A673 (cell line): ENCODE measurements around the gene FGF11. TPM values are rescaled to one million over a fixed set of nuclear protein-coding genes. Genes with fewer than 3 reads are reported as not detected.

Source experiments
- BruUV-seq: library from RNA; stranded (reverse); fragments of 400-500 nt; replicated peaks from 2 replicates; lab custom pipeline; 2021; lab: Mats Ljungman, UMichigan
- CTCF ChIA-PET: fragments of 300-600 bp; sonication (Branson Sonifier 250); formaldehyde crosslinking; loops from one replicate; lab custom pipeline; 2022; ENCODE audit warnings: antibody characterized with exemption; lab: Charles Lee
- POLR2A ChIA-PET: fragments of 300-600 bp; sonication (Branson Sonifier 250); formaldehyde crosslinking; loops from one replicate; lab custom pipeline; 2022; ENCODE audit warnings: antibody characterized with exemption; ENCODE audit not compliant: low non-redundant PET; lab: Charles Lee
- DNase-seq: peaks from one replicate; pipeline ENCODE4 v3.0.0-alpha.2; 2015; ENCODE audit warnings: low spot score
- H3K27ac ChIP-seq: fragments of 200-600 bp; sonication (generic); 2 replicates; pipeline ENCODE4 v1.5.1; 2016; ENCODE audit warnings: mixed run types, low read depth, mild to moderate bottlenecking, mixed read lengths, antibody characterized with exemption, low read length; ENCODE audit not compliant: poor library complexity, severe bottlenecking
- H3K27me3 ChIP-seq: fragments of 200-600 bp; sonication (generic); replicated peaks from 2 replicates; pipeline ENCODE4 v1.6.1; 2017; ENCODE audit warnings: mixed run types, low read depth, mild to moderate bottlenecking, mixed read lengths, antibody characterized with exemption, low read length; ENCODE audit not compliant: insufficient read depth, poor library complexity
- H3K36me3 ChIP-seq: fragments of 200-600 bp; sonication (generic); 2 replicates; pipeline ENCODE4 v1.6.1; 2016; ENCODE audit warnings: mixed run types, mild to moderate bottlenecking, mixed read lengths, antibody characterized with exemption, low read length; ENCODE audit not compliant: insufficient read depth, poor library complexity, severe bottlenecking
- H3K4me1 ChIP-seq: fragments of 200-600 bp; sonication (generic); 2 replicates; pipeline ENCODE4 v1.6.1; 2017; ENCODE audit warnings: mixed run types, mild to moderate bottlenecking, mixed read lengths, antibody characterized with exemption, low read length; ENCODE audit not compliant: insufficient read depth, poor library complexity, severe bottlenecking
- H3K4me3 ChIP-seq: fragments of 200-600 bp; sonication (generic); 2 replicates; pipeline ENCODE4 v1.5.1; 2016; ENCODE audit warnings: low read depth, mixed run types, mild to moderate bottlenecking, mixed read lengths, low read length; ENCODE audit not compliant: poor library complexity, severe bottlenecking
- H3K9me3 ChIP-seq: fragments of 200-600 bp; sonication (generic); 2 replicates; pipeline ENCODE4 v1.6.1; 2016; ENCODE audit warnings: mixed run types, low read depth, mild to moderate bottlenecking, mixed read lengths, antibody characterized with exemption, low read length; ENCODE audit not compliant: poor library complexity, severe bottlenecking
- CTCF ChIP-seq: fragments of 300-800, 200-600 bp; sonication (generic); conservative IDR thresholded peaks from 2 replicates; pipeline ENCODE4 v1.5.1; 2017; ENCODE audit warnings: low read depth, mild to moderate bottlenecking, antibody characterized with exemption, low read length, moderate library complexity, mixed read lengths
- EZH2 ChIP-seq: fragments of 200-600 bp; sonication (generic); IDR thresholded peaks from 2 replicates; pipeline ENCODE4 v1.6.1; 2017; ENCODE audit warnings: borderline replicate concordance, low read depth, mild to moderate bottlenecking, mixed read lengths, antibody characterized with exemption, low read length; ENCODE audit not compliant: poor library complexity, severe bottlenecking
- intact Hi-C: fragments of 100-400 bp; cut with micrococcal nuclease; formaldehyde crosslinking; loops from one replicate; pipeline ENCODE4 v1.10.0; 2022; ENCODE audit not compliant: unreplicated experiment
- total RNA-seq: library from RNA; stranded (reverse); gene quantifications from 2 replicates; pipeline ENCODE4 v1.2.3, GENCODE V29; 2021

Gene FGF11
- total RNA-seq, 1 experiment from 2014 or later = 18.2 TPM

- H3K27ac ChIP-seq = no peak overlapping the region
- peaks cover 13% of the 10 kb centered on the region for H3K4me1 ChIP-seq
- no peak for DNase-seq
- no peak overlapping the region for H3K4me3 ChIP-seq
- ChIA-PET POLR2A (interaction anchor here (0.6 kb wide), 1 partner anchor 61 kb away, joined by 4 read pairs; no protein-coding TSS in a partner anchor), CTCF (no interaction called here)
- BruUV-seq = no TSS peak
- H3K27me3 ChIP-seq = no peaks in the 10 kb centered on the region
- TF ChIP-seq CTCF = no peak
- TF ChIP-seq EZH2 = no peak
- H3K36me3 ChIP-seq = no peaks in the 10 kb centered on the region
- intact Hi-C loops = no loop called here
- no peaks in the 10 kb centered on the region for H3K9me3 ChIP-seq
Observed at GRCh38 chr17:7396147-7396546, 43.2 kb upstream of the FGF11 start.

- Histone ChIP-seq H3K27ac (no peak overlapping the region), H3K36me3 (no peaks in the 10 kb centered on the region), H3K4me3 (no peak overlapping the region), H3K27me3 (no peaks in the 10 kb centered on the region), H3K4me1 (peaks cover 15% of the 10 kb centered on the region), H3K9me3 (no peaks in the 10 kb centered on the region)
- no peak for TF ChIP-seq CTCF
- TF ChIP-seq EZH2 = no peak
- no TSS peak for BruUV-seq
- no peak for DNase-seq
- intact Hi-C loops = no loop called here
- CTCF ChIA-PET = interaction anchor here (0.6 kb wide), 1 partner anchor 8 kb away, joined by 3 read pairs; no protein-coding TSS in a partner anchor
- POLR2A ChIA-PET = no interaction called here
Observed at GRCh38 chr17:7398612-7399011, 40.7 kb upstream of the FGF11 start.

GRCh38 chr17:7403043-7403726, 36.1 kb upstream of the FGF11 start:
- Histone ChIP-seq H3K27ac (peak overlapping the region; percentile 81), H3K36me3 (no peaks in the 10 kb centered on the region), H3K4me3 (peak overlapping the region; percentile 61), H3K27me3 (no peaks in the 10 kb centered on the region), H3K4me1 (peaks cover 17% of the 10 kb centered on the region), H3K9me3 (no peaks in the 10 kb centered on the region)
- POLR2A ChIA-PET = interaction anchor here (1.3 kb wide), 1 partner anchor 32 kb away, joined by 5 read pairs; the partner anchor contains the start of gene TMEM102
- TF ChIP-seq CTCF = no peak
- intact Hi-C loops = no loop called here
- DNase-seq = peak; percentile 55
- TSS peak; percentile 85 for BruUV-seq
- CTCF ChIA-PET = interaction anchor here (1.2 to 1.5 kb wide), 2 partner anchors 9 to 34 kb away, joined by 6 to 7 read pairs; partner anchors contain the start of gene PLSCR3
